Astrocyte of the cerebellum (primary cell): ENCODE results near the gene CFAP46.

Experiments used
- DNase-seq: peaks from one replicate; pipeline ENCODE4 v3.0.0-alpha.2; 2011; ENCODE audit warnings: low read depth
- H3K4me3 ChIP-seq: 2 replicates; pipeline ENCODE4 v1.5.1; 2011; ENCODE audit warnings: mild to moderate bottlenecking, low read depth, low read length, moderate library complexity
- in situ Hi-C: cut with HindIII; loops from 2 replicates; pipeline ENCODE4 v1.10.0; 2017; ENCODE audit warnings: low sequenced_read_pairs
- TF ChIP-seq, protein P1 (sequence below): IDR thresholded peaks from 2 replicates; pipeline ENCODE4 v1.5.1; 2012; ENCODE audit warnings: low read length, low read depth, moderate library complexity, mild to moderate bottlenecking; ENCODE audit errors: missing control alignments

CFAP46 gene

DNA sequence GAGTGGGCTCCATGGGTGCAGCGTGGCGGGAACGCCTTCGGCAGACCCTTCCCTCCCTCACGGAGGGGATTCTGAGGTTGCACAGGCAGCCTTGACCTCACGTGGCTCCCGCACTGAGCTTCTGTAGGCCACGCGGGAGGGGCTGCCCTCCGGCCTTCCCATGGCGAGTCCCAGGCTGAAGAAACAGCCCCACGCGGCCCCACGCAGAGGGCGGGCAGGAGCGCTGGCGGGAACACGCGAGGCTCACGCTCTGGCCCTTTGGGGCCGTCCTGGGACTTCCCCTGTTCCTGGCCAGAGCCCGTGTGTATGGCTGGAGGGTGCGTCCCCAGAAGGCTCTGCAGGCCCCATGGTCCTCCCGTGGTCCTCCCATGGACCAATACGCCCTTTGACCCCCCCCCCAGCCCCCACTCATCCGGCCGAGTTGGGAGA is 134.7 kb downstream of the CFAP46 start:
- TF ChIP-seq, protein P1, sequence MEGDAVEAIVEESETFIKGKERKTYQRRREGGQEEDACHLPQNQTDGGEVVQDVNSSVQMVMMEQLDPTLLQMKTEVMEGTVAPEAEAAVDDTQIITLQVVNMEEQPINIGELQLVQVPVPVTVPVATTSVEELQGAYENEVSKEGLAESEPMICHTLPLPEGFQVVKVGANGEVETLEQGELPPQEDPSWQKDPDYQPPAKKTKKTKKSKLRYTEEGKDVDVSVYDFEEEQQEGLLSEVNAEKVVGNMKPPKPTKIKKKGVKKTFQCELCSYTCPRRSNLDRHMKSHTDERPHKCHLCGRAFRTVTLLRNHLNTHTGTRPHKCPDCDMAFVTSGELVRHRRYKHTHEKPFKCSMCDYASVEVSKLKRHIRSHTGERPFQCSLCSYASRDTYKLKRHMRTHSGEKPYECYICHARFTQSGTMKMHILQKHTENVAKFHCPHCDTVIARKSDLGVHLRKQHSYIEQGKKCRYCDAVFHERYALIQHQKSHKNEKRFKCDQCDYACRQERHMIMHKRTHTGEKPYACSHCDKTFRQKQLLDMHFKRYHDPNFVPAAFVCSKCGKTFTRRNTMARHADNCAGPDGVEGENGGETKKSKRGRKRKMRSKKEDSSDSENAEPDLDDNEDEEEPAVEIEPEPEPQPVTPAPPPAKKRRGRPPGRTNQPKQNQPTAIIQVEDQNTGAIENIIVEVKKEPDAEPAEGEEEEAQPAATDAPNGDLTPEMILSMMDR, result no peak
- H3K4me3 ChIP-seq, result no peak overlapping the region
- in situ Hi-C loops, result no loop called here
- DNase-seq, result no peak

DNA sequence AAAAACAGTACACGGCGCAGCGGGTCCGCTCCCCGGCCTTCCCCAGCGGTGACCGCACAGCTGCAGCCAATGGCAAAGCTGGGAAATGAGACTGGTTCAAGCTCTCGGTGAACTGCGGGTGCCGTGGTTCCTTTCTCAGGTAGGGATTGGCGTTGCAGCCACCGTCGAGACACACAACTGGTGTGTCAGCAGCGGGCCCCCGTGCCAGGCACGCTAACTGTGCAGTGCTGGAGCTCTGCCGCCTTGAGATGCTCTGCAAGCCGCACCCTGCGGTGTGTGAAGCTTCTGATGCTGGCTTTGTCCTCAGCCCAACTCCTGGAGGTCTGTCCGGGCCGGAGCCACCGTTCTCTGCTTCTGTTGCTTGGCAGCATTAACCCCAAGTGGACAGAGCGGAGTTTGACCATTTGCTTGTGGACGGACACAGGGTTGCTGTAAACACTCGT is 135.8 kb downstream of the CFAP46 start:
- no peak for DNase-seq
- H3K4me3 ChIP-seq, result no peak overlapping the region
- TF ChIP-seq, protein P1, result no peak
- in situ Hi-C loops, result no loop called here

DNA sequence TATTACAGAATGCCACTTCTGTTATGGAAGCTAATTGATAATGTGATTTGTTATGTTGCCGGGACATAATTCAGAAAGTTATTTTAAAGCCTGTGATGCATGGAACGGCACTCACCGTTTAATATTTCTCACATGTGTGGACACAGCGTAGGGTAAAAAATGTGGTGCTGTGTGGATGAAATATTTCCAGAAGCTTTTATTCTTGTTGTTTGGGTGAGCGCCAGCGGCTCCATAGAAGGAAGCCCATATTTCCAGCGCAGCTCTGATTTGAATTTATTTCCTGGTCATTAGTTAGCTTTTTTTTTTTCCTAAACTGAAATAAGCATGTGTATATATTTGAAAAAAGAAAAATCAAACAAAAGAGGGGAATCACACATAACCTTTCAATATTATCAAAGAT is 136.3 kb downstream of the CFAP46 start:
- in situ Hi-C loops, result no loop called here
- DNase-seq, result no peak
- TF ChIP-seq, protein P1, result no peak
- H3K4me3 ChIP-seq, result no peak overlapping the region

DNA sequence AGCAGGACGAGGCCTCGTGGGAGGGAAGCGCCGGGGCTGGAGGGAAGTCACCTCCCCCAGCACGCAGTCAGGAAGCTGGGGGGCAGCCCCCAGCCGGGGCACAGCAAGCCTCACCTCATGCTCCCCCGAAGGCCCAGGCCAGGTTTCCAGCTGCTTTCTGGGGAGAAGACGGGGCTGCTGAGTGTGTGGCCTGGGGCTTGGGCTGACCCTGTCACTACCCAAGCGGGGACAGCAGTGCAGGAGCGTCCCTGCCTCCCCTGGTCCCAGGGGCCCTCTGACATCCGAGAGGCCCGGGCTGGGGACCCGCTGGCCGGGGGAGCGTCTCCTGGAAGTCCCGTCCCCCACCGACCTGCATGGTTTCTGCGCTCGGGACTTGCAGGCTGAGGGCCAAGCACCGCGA is 136.8 kb downstream of the CFAP46 start:
- in situ Hi-C loops, result no loop called here
- TF ChIP-seq, protein P1, result no peak
- DNase-seq, result no peak
- no peak overlapping the region for H3K4me3 ChIP-seq

DNA sequence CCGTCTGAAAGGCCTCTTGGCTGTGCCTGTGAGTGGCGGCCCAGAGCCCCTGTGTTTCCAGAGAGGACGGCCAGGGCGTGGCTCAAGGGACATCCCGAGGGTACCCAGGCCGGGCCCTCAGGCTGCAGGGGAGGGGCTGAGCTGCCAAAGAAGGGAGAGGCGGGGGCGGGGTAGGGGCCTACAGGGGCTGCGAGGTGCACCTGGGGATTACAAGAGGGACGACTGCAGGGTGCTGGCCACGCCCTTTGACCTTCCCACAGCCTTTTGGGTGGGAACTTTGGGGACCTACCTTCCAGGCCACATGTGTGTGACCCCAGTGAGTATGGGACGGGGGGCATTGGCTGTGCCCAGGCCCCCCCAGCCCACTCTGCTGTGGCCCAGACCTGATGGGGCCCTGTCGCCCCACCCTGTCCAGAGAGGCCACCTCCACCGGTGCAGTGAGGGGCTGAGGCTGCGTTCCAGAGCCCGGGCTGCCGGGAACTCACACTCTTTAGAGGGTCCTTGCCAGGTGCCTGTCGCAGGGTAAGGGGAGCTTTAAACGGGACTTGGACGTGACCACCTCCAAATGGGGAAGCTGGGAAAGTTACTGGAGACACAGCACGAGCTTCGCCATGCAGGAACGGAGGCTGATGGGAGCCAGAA is 137.5 kb downstream of the CFAP46 start:
- in situ Hi-C loops, result no loop called here
- TF ChIP-seq, protein P1, result no peak
- no peak overlapping the region for H3K4me3 ChIP-seq
- no peak for DNase-seq

DNA sequence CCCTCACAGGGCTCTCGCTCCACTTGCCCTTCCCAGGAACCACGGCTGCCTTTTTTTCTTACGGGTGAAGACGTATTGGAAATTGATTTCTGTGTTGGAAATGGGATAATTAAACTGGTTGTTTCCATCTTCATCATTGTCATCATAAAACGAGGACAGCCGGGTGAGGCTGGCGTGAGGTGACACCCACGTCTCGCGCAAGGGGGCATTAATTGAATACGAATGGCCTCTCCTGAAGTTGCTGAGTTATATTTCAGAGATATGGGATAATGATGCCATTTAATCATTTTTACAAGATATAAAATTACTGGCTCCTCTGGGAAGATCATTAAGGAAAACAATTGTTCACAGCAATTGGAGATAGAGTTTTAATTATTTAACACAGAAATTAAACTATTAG is 138.1 kb downstream of the CFAP46 start:
- H3K4me3 ChIP-seq, result no peak overlapping the region
- in situ Hi-C loops, result no loop called here
- TF ChIP-seq, protein P1, result no peak
- no peak for DNase-seq
